Inflammatory macrophage treated with lipopolysaccharide for 4 hours (primary cell): ENCODE results near the gene TPCN2.

Experiments used
- DNase-seq: peaks from one replicate; pipeline ENCODE4 v3.0.0-alpha.2; 2020

Gene TPCN2

DNA sequence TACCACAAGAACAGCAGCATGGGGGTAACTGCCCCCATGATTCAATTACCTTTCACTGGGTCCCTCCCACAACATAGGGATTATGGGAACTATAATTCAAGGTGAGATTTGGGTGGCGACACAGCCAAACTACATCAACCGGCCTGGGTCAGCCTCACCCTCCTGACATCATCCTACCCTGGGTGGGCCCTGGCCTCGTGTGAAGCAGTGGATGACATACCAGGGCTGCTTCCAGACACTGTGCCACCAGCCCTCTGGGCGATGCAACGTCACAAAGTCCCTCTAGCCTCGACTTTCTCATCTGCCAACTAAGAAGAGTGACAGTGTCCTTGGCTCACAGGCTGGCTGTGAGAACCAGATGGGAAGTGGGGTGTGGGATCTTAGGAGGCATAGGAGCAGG, 8.7 kb upstream of the TPCN2 start:
- DNase-seq: peak; percentile 7

DNA sequence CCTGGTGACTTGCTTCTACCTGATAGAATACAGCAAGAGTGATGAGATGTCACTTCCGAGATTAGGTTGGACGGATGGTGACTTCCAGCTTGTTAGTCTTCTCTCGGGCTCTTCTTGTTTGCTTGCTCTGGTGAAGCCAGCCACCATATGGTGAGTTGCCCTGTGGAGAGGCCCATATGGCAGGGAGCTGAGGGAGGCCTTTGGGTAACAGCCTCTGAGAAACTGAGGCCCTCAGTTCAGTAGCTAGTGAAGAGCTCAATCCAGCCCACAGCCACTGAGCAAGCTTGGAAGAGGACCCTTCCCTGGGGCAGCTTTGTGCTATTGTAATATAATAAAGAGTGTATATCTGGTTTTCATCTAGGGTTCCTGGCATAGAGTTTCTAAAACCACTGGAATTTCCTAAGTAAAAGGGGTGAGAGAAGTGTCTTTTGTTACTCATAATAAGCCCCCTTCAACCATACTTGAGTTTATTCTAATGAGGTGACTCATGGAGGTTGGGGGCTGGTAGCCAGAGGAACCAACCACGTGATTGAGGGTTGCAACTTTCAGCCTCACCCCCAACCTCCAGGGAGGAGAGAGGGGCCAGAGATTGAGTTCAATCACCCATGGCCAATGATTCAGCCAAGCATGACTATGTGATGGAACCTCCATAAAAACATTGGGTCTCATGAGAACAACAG, 8.0 kb upstream of the TPCN2 start:
- peak; percentile 63 for DNase-seq

DNA sequence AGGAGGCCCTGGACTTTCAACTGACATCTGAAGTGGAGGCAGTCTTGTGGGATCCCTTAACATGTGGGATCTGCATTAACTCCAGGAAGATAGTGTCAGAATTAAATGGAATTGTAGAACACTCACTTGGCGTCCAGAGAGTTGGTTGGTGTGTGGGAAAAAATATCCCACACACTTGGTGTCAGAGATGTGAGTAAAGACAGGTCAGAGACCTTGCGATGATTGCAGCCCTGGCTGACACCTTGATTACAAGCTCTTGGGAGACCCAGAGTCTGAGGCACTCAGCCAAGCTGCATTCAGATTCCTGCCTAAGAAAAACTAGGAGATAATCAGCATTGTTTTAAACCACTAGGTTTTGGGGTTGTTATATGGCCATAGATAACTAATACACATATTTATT, 7.2 kb upstream of the TPCN2 start:
- DNase-seq: no peak

DNA sequence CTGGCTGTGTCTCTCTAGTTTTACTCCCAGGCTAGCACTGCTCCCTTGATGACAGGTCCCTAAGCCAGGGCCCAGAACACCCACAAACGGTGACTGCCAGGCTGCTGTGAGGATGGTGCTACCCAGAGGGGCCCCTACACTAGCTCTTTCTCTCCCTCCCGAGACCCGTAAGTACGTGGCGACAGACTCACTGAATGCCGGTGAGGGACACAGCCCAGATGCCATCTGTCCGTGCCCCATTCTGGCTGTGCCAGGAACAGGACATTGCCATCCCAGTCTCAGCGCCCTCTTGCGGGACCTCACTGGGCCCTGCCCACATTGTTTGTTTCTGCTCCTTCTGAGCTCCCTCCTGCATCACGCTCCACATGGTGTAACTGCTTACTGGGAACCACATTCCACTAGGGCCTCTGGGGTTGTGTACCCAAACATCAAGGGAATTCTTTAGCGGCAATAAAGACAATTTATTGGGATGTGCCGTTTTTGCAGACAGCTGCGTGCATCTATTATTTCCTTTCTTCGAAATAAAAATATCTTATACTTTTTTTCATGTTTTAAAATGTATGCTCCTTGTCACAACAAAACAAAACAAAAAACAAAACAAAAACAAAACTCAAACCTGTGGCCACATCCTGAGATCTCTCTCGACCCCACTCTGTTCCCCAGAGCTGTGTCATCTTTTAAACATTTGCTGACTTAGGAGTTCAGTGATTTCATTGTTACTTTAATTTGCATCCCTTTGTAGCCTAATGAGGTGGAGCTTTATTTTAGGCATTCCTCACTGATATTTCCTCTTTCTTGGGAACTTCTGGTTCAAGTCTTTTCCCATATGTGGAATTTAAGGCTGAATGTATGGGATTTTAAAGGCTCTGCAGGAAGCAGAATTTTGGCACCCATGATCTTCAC, 4.4 kb upstream of the TPCN2 start:
- DNase-seq: peak; percentile 70

DNA sequence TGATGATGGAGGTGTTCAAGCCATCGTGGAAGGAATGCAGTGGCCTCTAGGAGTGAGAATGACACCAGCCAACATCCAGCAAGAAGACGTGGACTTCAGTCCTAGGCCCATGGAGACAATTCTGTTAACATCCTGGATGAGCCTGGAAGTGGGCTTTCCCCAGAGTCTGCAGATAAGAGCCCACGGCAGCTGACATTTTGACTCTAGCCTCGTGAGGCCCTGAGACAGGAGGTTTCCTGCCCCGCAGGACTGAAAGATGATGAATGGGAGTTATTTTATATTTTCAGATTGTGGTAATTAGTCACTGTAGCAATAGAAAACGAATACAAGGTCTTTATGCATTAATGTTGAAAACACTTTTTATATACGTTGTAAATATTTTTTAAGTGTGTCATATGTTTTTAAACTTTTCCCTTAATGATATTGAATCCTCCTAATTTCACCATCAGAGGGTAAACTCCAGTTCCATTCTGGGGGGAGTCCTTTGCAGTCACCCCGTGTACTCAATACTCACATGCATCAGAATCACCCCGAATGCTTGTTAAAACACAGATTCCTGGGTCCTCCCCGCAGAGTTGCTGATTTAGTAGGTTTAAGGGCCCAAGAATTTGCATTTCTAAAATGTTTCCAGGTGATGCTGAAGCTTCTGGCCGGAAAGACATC, 570 bp upstream of the TPCN2 start:
- peak; percentile 8 for DNase-seq

DNA sequence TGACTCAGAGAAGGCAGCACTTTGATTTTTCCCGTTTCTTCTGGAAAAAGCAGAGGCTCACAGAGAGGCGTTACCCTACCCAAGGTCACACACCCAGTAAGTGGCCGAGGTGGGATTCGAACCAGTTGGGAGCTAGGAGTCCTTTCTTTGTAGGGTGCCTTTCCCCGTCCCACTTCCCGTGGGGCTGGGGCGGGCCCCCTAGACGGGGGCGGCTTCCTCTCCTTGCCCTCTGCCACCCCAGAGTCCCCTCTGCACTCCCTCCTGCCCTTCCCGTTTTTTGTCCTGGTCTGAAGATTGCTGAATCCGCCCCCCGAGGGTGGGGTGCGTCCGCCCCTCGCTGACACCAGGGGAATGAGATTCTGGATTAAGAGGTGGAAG, 747 bp downstream of the TPCN2 start:
- peak; percentile 69 for DNase-seq

DNA sequence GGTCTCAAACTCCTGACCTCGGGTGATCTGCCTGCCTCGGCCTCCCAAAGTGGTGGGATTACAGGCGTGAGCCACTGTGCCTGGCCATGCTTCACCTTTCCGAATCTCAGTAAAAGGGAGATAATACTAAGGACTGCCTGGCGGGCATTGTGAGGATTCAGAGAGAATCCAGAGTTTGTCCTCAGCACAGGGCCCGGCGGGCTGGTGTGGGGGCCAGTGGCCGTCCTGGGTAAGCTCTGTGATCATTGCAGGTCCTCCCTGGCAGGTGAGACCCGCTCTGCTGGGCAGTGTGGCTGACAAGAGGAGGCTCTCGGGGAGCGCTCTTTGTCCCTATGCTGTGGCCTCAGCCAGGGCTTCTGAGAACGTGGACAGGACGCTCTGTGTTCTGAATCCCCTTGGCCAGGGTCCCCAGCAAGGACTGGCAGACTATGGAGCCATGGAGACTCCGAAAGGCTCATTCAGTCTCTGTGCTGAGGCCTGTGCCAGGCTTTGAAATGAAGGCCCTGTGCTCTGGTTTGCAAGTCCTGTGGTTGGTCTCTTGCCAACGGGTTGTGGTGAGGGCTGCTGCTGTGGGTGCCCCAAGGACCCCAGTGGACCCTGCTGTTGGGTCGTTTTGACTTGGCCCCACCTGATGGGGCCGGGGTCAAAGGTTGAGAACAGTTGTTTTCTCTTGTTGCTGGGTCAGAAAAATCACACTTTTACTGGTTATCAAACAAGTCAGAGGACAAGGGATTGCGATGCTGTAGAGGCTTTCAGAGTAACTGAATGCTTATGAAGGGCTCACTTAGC, 2.1 kb downstream of the TPCN2 start:
- no peak for DNase-seq

DNA sequence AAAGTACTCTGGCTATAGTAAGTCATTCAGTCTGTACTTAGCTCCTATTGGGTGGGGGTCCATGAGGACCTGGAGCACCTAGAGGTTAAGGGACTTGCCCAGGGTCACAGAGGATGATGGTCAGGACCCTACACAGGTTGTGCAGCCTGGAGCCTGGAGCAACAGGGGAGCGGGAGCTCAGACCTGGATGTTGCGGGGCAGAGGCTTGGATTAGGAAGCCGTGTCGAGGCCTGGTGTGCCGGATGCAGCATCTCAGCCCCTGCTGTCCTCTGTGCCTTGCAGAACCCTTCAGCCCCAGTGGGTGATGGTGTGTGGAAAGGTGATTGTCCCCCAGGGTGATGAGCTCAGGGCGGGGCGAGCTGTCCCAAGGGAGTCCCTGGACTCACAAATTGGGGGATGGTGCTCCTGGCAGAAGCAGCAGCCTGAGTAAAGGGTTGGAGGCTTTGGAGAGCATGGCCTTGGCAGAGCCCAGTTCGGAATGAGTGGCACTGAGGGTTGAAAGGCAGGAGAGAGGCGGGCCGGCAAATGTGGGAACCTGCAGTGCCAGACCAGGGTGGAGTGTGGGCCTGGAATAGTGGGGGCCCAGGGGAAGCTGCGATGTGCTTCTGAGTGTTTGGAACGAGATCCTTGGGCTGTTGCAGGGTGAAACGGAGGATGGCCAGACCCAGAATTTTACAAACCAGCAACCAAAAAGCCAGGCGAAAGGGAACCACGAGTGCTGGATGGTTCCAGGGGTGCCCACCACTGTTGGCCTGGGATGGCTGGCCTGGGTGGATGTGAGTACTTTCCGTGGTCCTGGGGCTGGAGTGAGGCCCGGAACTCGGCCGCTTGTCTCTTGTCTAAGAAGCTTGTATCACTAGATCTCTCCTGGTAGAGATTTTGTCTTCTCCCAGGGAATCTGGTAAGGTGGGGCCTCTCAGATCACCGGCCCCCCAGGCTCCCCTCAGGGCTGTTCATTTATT, 2.9 kb downstream of the TPCN2 start:
- DNase-seq: no peak

DNA sequence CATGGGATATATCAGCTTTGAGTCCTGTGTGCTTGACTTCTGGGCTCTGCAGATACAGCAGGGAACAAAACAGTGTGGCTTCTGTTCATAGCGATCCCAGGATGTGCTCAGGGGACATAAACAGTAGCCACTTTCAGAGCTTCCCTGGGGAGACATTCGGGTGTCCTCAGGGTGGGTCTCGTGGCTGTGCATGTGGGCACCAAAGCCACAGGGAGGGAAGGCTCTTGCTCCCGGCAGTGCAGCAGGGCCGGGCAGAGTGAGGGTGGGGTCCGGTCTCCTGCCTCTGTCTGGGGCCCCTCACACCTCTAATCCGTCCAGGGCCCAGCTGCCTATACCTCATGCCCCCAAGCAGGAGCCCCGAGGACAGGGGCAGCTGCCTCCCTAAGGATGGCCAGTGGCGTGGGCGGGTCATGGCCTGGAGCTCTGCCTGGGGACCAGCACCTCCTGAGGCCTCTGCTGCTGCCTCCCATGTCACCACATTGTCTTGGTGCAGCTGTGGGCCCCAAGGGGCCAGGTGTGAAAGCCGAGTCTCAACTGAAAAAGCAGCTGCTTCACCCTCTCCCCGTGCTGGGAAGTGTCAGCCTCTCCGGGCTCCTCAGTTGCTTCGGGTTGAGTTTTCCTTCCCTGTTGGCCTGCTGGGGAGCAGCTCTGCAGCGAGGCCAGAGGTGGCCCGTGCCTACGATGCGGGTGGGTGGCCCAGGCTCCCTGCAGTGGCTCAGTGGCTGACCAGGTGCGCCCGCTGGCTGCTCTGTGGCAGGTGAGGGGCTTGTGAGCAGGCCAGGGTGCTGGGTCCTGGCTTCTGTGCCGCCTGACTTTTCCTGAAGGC, 3.8 kb downstream of the TPCN2 start:
- no peak for DNase-seq

DNA sequence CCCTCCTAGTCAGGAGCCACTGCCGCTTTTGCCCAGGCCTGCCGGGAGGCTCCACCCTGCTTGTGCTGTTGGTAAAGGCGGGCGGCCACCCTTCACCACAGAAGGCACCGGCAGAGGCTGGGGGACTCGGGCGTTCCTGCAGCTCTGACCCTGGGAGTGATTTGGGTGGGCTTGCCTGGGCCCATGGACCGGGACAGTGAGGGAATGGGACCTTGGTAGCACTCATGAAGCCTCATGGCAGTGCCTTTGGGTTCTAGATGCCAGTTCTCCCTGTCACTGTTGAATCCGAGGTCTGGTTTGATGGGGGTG, 4.4 kb downstream of the TPCN2 start:
- no peak for DNase-seq

DNA sequence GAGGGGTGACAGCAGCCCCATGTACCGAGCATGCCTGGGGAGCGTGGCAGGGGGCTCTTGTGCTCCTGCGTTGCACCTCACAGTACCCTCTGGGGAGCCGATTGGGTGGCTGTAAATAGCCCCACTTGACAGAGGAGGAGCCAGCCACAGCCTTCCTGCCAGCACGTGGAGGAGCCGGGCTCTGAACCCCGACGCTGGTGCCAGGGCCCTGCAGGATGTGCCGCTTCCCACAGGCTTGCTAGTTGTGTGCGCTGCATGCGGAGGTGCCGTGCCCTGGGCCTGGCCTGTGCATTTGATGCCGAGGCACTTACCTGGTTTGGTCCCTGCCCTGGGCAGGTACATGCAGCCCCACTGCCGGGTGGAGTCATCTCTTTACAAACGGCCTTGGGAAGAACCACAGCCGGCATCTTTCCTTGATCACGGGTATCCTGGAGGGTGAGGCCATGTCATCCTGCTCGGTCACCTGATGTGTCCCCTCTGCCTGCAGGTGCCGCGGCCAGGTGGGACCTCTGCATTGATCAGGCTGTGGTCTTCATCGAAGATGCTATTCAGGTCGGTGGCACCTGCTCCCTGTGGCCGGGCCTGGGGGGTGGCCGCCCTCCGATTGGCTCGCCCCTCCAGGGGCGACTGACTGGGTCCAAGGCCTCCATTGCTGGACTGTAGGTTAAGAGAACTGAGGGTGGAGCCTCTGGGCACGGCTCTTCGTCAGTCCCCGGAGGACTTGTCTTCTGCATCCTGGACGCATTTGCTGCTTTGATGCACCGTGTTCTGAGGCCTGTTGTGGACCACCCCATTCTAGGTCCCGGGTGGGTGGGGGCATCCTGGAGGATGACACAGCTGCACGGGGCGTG, 5.0 kb downstream of the TPCN2 start:
- no peak for DNase-seq

DNA sequence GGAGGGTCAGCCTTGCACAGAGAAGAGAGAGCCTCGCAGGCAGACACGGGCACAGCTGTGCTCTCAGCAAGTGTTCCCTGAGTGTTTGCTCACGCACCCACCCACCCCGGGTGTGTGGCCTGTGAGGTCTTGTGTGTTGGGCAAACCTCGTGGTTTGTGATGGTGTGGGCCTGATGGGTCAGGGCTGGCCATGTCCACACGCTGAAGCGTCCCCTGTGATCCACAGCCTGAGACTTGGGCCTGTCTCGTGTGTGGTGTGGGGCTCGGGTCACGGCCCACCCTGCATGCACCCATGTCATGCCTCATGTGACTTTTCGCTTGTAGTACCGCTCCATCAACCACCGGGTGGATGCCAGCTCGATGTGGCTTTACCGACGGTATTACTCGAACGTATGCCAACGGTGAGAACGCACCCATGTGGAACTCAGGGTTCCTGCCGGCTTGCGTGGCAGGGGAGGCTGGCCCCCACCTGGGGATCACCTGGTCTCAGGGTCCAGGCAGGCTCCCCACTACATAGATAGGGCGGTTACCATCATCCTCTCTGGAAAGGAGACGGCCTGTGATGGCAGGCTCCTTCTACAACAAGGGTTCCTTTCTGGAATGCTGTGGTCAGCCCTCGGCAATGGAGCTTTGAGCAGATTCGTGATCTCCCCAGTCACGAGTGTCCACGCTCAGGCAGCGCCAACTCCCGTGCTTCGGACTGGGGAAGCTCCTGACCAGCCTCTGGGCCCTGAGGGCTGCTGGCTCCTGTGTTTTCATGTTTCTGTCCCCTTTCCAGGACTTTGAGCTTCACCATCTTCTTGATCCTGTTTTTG, 5.9 kb downstream of the TPCN2 start:
- DNase-seq: no peak

DNA sequence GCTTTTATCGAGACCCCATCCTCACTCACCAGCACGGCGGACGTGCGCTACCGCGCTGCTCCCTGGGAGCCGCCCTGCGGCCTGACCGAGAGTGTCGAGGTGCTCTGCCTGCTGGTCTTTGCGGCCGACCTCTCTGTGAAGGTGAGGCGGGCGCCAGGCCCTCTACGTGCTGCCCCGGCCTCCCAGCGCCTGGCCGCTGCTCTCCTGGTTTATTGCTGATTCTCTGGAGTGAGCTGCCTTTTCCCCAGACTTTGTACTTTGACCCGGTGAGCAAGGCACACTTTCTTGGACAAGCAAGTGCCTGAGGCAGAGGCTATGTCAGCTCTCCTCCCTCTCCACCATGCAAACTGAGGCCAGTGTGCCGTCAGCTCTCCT, 6.5 kb downstream of the TPCN2 start:
- no peak for DNase-seq

DNA sequence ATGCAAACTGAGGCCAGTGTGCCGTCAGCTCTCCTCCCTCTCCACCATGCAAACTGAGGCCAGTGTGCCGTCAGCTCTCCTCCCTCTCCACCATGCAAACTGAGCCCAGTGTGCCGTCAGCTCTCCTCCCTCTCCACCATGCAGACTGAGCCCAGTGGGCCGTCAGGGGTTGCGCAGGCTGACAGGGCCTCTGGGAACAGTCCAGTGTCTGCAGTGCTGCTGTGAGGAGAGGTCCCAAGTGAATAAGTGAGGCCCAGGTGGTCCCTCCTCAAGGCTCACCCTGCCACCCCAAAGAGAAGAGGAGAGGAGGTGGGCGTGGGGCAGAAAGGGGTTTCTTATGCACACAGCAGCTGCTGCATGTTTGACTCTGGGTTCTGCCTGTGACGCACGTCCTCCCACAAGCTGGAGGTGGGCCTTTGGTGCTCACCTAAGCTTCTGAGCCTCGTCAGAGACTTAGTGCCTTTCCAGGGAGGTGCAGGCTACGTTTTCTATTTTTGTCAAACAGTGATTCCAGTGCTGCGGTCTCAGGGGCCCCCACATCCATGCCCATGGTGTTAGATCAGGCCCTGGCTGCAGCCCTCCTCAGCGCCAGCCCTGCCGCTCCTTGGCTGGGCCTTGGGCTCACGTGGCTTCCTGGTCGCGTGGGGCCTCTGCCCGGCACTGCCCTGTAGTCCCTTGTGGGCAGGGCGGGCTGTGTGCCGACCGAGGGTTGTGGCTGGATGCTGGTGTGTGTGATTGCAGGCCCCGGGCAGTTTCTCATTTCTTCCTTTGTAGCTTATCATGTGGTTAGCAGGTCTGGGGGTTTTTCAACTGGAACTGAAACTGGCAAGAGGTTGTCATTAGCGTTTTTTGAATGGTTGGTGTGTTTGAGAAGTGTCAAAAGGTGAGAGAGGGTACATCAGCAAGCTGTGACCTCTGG, 7.1 kb downstream of the TPCN2 start:
- DNase-seq: peak; percentile 91

DNA sequence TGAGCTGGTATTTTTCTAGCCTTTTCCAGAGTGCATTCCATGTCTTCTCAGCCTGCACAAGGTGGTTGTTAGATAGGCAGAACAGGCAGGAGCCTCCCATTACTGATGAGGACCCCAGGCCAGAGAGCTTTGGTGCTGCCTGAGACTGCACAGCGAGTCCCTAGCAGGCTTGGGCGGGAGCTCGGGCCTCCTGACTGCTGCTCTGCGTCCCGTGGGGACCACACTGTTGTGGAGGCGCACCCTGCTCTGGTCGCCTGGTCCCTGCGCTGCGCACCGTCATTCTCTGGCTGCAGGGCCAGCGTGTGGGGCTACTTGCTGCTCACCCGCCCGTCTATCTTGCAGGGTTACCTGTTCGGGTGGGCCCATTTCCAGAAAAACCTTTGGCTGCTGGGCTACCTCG, 8.5 kb downstream of the TPCN2 start:
- no peak for DNase-seq

DNA sequence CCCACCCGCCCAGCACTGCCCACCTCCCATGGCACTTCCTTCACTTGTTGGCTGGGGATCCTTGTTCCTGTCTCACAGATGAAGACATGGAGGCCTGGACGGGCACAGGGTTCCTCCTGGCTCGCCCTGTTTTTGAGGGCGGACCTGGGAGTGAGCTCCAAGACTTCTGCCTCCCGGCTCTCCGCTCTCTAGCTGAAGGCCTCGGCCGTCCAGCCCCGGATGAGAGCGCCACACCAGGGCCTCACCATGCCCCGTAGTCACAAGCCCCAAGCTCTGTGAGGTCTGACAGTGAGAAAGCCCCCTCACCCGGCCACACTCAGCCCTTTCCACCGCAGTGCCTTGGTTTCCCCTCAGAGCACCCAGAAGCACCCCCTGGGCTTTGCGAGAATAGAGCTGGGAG, 9.1 kb downstream of the TPCN2 start:
- DNase-seq: no peak

DNA sequence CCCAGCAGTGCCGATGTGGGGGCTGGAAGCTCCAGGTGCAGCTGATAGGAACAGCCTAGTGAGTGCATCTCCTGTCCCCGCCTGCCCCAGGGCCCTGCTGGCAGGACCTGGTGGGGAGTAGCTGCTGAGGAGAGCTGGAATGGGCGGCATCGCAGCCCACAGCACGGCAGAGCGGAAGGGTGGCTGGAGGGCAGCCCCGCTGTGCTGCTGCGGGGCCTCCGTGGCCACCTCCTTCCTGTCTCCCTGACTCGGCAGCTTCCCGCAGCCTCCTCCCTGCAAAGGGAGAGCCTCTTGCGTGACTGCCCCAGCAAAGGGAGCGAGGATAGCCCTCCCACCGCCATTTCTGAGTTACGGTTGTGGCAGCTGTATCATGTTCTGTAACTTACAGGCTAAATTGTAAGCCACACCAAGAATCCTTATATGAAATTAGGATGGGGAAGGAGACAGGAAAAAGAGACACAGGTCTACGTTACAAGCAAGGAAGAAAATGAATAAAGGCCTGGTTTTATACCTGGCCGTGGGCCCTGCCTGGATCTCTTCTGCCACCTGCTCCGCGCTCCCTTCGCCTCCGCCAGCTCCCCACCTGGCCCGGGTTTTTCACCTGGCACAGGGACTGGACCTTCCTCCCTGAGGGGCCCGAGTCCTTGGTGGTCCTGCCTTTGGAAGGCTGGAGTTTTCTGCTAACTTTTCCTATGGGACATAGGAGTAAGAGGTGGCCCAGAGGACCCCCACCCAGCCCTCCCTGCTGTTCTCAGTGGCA, 10.0 kb downstream of the TPCN2 start:
- DNase-seq: no peak
